ENCODE results near the gene KIAA1614.

Gene KIAA1614

DNA sequence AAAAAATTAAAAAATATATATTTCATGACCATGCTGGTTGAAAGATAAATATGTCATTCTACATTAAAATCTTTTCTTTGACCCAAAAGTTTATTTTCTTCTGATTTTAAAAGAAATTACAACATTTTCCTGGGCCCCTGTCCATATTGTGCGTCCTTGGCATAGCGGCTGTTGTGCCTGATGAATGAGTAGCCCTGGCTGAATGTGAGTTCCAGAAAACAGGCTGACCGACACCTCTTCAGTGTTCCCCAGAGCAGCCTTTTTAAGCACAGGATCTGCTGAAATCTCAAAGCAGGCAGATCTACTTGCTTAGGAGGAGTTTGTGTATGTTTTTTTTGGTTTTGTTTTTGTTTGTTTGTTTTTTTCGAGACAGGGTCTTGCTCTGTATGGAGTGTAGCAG, 19.7 kb downstream of the KIAA1614 start:
- Histone ChIP-seq H3K27me3 (peaks cover 16% of the 10 kb centered on the region), H3K36me3 (no peaks in the 10 kb centered on the region), H3K27ac (no peak overlapping the region), H3K4me1 (ENCODE audit: control insufficient read depth in 1 of 2, insufficient read depth in 1 of 2, low read depth in 1 of 2, low read length in 1 of 2) (no peaks in the 10 kb centered on the region), H3K4me3 (ENCODE audit: low read depth in 1 of 2, low read length in 1 of 2) (no peak overlapping the region), H3K9me3 (no peaks in the 10 kb centered on the region)
- TF ChIP-seq, protein P1, sequence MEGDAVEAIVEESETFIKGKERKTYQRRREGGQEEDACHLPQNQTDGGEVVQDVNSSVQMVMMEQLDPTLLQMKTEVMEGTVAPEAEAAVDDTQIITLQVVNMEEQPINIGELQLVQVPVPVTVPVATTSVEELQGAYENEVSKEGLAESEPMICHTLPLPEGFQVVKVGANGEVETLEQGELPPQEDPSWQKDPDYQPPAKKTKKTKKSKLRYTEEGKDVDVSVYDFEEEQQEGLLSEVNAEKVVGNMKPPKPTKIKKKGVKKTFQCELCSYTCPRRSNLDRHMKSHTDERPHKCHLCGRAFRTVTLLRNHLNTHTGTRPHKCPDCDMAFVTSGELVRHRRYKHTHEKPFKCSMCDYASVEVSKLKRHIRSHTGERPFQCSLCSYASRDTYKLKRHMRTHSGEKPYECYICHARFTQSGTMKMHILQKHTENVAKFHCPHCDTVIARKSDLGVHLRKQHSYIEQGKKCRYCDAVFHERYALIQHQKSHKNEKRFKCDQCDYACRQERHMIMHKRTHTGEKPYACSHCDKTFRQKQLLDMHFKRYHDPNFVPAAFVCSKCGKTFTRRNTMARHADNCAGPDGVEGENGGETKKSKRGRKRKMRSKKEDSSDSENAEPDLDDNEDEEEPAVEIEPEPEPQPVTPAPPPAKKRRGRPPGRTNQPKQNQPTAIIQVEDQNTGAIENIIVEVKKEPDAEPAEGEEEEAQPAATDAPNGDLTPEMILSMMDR (IDR thresholded peaks at IDR 0.05) = no peak

- no peak overlapping the region for H3K27ac ChIP-seq
- H3K9me3 ChIP-seq = no peaks in the 10 kb centered on the region
- H3K4me3 ChIP-seq (ENCODE audit: low read depth in 1 of 2, low read length in 1 of 2) = no peak overlapping the region
- H3K36me3 ChIP-seq = no peaks in the 10 kb centered on the region
- H3K27me3 ChIP-seq = peaks cover 23% of the 10 kb centered on the region
- H3K4me1 ChIP-seq (ENCODE audit: control insufficient read depth in 1 of 2, insufficient read depth in 1 of 2, low read depth in 1 of 2, low read length in 1 of 2) = no peaks in the 10 kb centered on the region
- TF ChIP-seq, protein P1 (IDR thresholded peaks at IDR 0.05) = no peak
Observed at GRCh38 chr1:180933141-180933540, 20.4 kb downstream of the KIAA1614 start.

DNA sequence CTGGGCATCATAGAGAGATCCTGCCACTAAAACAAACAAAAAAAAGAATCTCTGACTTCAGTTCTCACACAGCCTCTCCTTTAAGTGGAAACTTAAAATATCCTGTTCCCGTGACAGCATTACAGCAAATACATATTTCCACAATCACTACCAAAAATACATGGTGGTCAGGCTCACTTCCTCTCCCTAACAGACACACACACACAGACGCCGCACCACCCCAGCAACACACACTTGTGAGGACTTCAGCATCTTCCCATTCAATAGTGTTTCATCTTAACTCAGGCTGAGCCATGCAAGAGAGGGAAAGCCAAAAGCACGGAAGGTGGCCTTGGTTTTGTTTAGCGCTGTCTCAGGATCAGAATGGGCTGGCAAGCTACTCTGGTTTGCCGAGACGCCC, 21.9 kb downstream of the KIAA1614 start:
- Histone ChIP-seq H3K4me3 (ENCODE audit: low read depth in 1 of 2, low read length in 1 of 2) (no peak overlapping the region), H3K36me3 (no peaks in the 10 kb centered on the region), H3K27me3 (peaks cover 35% of the 10 kb centered on the region), H3K4me1 (ENCODE audit: control insufficient read depth in 1 of 2, insufficient read depth in 1 of 2, low read depth in 1 of 2, low read length in 1 of 2) (no peaks in the 10 kb centered on the region), H3K9me3 (no peaks in the 10 kb centered on the region), H3K27ac (no peak overlapping the region)
- TF ChIP-seq, protein P1 (IDR thresholded peaks at IDR 0.05) = no peak

DNA sequence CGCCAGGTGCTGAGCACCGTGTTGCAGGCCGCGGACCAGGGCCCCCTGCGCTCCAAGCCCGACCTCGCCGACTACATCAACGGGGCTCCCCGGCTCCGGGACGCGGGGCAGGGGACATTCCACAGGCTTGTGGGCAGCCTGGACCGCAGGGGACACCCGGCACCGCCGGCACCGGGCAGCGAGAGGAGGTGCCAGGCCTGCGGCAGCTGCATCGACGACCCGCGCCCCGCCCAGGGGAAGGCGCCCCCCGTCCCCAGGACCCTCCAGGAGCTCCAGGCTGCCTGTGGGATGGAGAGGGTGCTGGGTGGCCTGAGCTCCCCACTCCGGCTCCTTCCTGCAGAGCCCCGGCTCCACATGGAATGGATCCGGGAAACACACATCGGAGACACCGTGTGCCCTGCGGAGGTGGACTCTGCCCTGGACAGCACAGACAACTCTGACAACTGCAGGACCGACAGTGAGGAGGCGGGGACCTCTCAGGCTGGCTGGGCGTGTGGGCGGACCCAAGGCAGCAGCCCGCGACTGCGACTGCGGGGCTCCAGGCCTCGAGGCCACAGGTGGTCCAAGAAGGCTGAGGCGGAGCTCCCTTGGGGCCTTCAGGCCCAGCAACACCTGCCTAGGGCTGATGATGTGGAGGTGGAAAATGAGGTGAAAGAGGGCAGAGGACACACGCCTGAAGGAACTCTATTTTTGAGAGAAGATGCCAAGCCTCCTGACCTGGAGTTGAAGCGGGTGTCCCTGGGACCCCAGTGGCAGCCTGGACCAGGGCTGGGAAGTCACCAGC, 22.8 kb downstream of the KIAA1614 start:
- no peak overlapping the region for H3K27ac ChIP-seq
- no peaks in the 10 kb centered on the region for H3K9me3 ChIP-seq
- no peaks in the 10 kb centered on the region for H3K4me1 ChIP-seq (ENCODE audit: control insufficient read depth in 1 of 2, insufficient read depth in 1 of 2, low read depth in 1 of 2, low read length in 1 of 2)
- no peaks in the 10 kb centered on the region for H3K36me3 ChIP-seq
- H3K4me3 ChIP-seq (ENCODE audit: low read depth in 1 of 2, low read length in 1 of 2) = no peak overlapping the region
- TF ChIP-seq, protein P1 (IDR thresholded peaks at IDR 0.05) = no peak
- peaks cover 35% of the 10 kb centered on the region for H3K27me3 ChIP-seq

GRCh38 chr1:180936110-180937011, 23.7 kb downstream of the KIAA1614 start:
- H3K36me3 ChIP-seq = no peaks in the 10 kb centered on the region
- TF ChIP-seq, protein P1 (IDR thresholded peaks at IDR 0.05) = no peak
- H3K4me3 ChIP-seq (ENCODE audit: low read depth in 1 of 2, low read length in 1 of 2) = no peak overlapping the region
- H3K27ac ChIP-seq = no peak overlapping the region
- no peaks in the 10 kb centered on the region for H3K4me1 ChIP-seq (ENCODE audit: control insufficient read depth in 1 of 2, insufficient read depth in 1 of 2, low read depth in 1 of 2, low read length in 1 of 2)
- H3K9me3 ChIP-seq = no peaks in the 10 kb centered on the region
- H3K27me3 ChIP-seq = peaks cover 35% of the 10 kb centered on the region

All from neutrophil (primary cell).